Neural cell (in vitro differentiated cells): ENCODE results near the gene NHERF2. TPM values are rescaled to one million over a fixed set of nuclear protein-coding genes. Genes with fewer than 3 reads are reported as not detected.

Experiments used
- H2AFZ ChIP-seq: fragments of 200-600, 300-800 bp; sonication (generic), shearing (Covaris generic); 2 replicates; pipeline ENCODE4 v1.6.0; 2014; ENCODE audit warnings: low read depth, mild to moderate bottlenecking, antibody characterized with exemption, low read length, moderate library complexity
- H3F3A ChIP-seq: fragments of 200-600 bp; shearing (Covaris generic); 2 replicates; pipeline ENCODE4 v1.6.1; 2016; ENCODE audit warnings: mild to moderate bottlenecking, moderate library complexity, mixed read lengths, antibody characterized with exemption, low read length; ENCODE audit not compliant: insufficient read depth, poor library complexity, severe bottlenecking
- H3K27ac ChIP-seq: fragments of 200-600, 300-800 bp; sonication (generic), shearing (Covaris generic); 2 replicates; pipeline ENCODE4 v1.5.1; 2014; ENCODE audit warnings: mild to moderate bottlenecking, low read length, moderate library complexity
- H3K27me3 ChIP-seq: fragments of 300-800, 200-600 bp; sonication (generic), shearing (Covaris generic); 2 replicates; pipeline ENCODE4 v1.6.0; 2014; ENCODE audit warnings: mild to moderate bottlenecking, low read depth, low read length, moderate library complexity; ENCODE audit not compliant: insufficient read depth
- H3K36me3 ChIP-seq: fragments of 300-800, 200-600 bp; sonication (generic), shearing (Covaris generic); 2 replicates; pipeline ENCODE4 v1.5.1; 2014; ENCODE audit warnings: mild to moderate bottlenecking, antibody characterized with exemption, low read length, moderate library complexity; ENCODE audit not compliant: insufficient read depth
- H3K4me2 ChIP-seq: fragments of 300-800, 200-600 bp; sonication (generic), shearing (Covaris generic); 2 replicates; pipeline ENCODE4 v1.6.0; 2014; ENCODE audit warnings: mild to moderate bottlenecking, low read length
- H3K4me3 ChIP-seq: fragments of 300-800, 200-600 bp; sonication (generic), shearing (Covaris generic); 2 replicates; pipeline ENCODE4 v1.5.1; 2014; ENCODE audit warnings: mild to moderate bottlenecking, low read length, moderate library complexity
- H3K79me2 ChIP-seq: fragments of 200-600 bp; shearing (Covaris generic); replicated peaks from 2 replicates; pipeline ENCODE4 v1.6.0; 2014; ENCODE audit warnings: mild to moderate bottlenecking, low read length, moderate library complexity; ENCODE audit not compliant: insufficient read depth
- H3K9ac ChIP-seq: fragments of 300-800, 200-600 bp; sonication (generic), shearing (Covaris generic); 2 replicates; pipeline ENCODE4 v1.6.1; 2016; ENCODE audit warnings: mild to moderate bottlenecking, low read length, mixed read lengths
- H3K9me2 ChIP-seq: fragments of 200-600 bp; shearing (Covaris generic); 2 replicates; pipeline ENCODE4 v1.6.1; 2016; ENCODE audit warnings: mild to moderate bottlenecking, low read length, mixed read lengths; ENCODE audit not compliant: insufficient read depth
- H3K9me3 ChIP-seq: fragments of 200-600, 300-800 bp; sonication (generic), shearing (Covaris generic); 2 replicates; pipeline ENCODE4 v1.6.1; 2016; ENCODE audit warnings: mild to moderate bottlenecking, mixed run types, low read length, moderate library complexity, mixed read lengths
- H4K20me1 ChIP-seq: fragments of 200-600 bp; shearing (Covaris generic); 2 replicates; pipeline ENCODE4 v1.6.1; 2016; ENCODE audit warnings: mild to moderate bottlenecking, mixed run types; ENCODE audit not compliant: insufficient read depth
- EP300 ChIP-seq: fragments of 450-650 bp; conservative IDR thresholded peaks from 2 replicates; pipeline ENCODE4 v1.6.1; 2014; ENCODE audit warnings: antibody characterized with exemption, mild to moderate bottlenecking, moderate library complexity; ENCODE audit not compliant: poor library complexity, severe bottlenecking
- EZH2 ChIP-seq: fragments of 200-600, 300-800 bp; shearing (Covaris generic), sonication (generic); IDR thresholded peaks from 2 replicates; pipeline ENCODE4 v1.6.1; 2014; ENCODE audit warnings: antibody characterized with exemption, low read length, borderline replicate concordance, mild to moderate bottlenecking; ENCODE audit not compliant: insufficient read depth, poor library complexity, severe bottlenecking
- MXI1 ChIP-seq: fragments of 450-650 bp; conservative IDR thresholded peaks from 2 replicates; pipeline ENCODE4 v1.6.1; 2014; ENCODE audit warnings: antibody characterized with exemption, mild to moderate bottlenecking; ENCODE audit not compliant: poor library complexity, severe bottlenecking
- POLR2AphosphoS5 ChIP-seq: IDR thresholded peaks from 2 replicates; pipeline ENCODE4 v1.6.1; 2012
- RAD21 ChIP-seq: fragments of 450-650 bp; conservative IDR thresholded peaks from 2 replicates; pipeline ENCODE4 v1.6.1; 2014; ENCODE audit warnings: antibody characterized with exemption, mild to moderate bottlenecking, moderate library complexity
- REST ChIP-seq: IDR thresholded peaks from 2 replicates; pipeline ENCODE4 v1.6.1; 2012; ENCODE audit warnings: borderline replicate concordance
- SMC3 ChIP-seq: fragments of 450-650 bp; conservative IDR thresholded peaks from 2 replicates; pipeline ENCODE4 v1.6.1; 2014; ENCODE audit warnings: antibody characterized with exemption, mild to moderate bottlenecking, moderate library complexity; ENCODE audit not compliant: poor library complexity
- TAF1 ChIP-seq: IDR thresholded peaks from 2 replicates; pipeline ENCODE4 v1.6.1; 2012; ENCODE audit warnings: low read depth
- polyA plus RNA-seq: library from polyadenylated mRNA; depleted of rRNA; stranded (reverse); fragments of >200 nt; gene quantifications from 2 replicates; pipeline ENCODE4 v1.2.3, GENCODE V29; 2014
- TF ChIP-seq, protein P1 (sequence below): fragments of 450-650 bp; IDR thresholded peaks from 2 replicates; pipeline ENCODE4 v1.5.1; 2014; ENCODE audit warnings: antibody characterized with exemption, mild to moderate bottlenecking, moderate library complexity; ENCODE audit not compliant: poor library complexity, severe bottlenecking

NHERF2 gene
- polyA plus RNA-seq, 1 donor from 2014 or later = 3.4 TPM

DNA sequence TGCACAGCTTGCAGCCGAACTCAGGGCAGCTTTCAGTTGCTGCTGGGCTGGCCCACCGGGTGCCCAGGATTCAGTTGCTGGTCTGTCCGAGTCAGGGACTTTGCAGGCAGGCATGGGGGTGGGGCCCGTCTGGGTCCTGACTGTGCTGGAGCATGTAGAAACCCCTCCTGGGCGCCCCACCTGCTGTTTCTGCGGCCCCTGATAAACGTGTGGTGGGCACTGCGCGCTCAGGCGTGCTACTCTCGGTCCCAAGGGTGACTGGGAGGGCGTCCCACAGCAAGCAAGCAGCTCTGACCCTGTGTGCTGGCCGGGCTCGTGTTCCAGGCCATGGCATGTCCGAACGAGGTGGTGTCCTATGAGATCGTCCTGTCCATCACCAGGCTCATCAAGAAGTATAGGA is 33.6 kb downstream of the NHERF2 start:
- no peak overlapping the region for H3K27ac ChIP-seq
- H3K79me2 ChIP-seq = no peaks in the 10 kb centered on the region
- no peak overlapping the region for H3K9ac ChIP-seq
- no peaks in the 10 kb centered on the region for H3K9me3 ChIP-seq
- H4K20me1 ChIP-seq = no peaks in the 10 kb centered on the region
- no peak overlapping the region for H2AFZ ChIP-seq
- H3F3A ChIP-seq = no peaks in the 10 kb centered on the region
- no peaks in the 10 kb centered on the region for H3K36me3 ChIP-seq
- no peak for TF ChIP-seq TAF1
- TF ChIP-seq RAD21 = no peak
- TF ChIP-seq SMC3 = no peak
- TF ChIP-seq, protein P1, sequence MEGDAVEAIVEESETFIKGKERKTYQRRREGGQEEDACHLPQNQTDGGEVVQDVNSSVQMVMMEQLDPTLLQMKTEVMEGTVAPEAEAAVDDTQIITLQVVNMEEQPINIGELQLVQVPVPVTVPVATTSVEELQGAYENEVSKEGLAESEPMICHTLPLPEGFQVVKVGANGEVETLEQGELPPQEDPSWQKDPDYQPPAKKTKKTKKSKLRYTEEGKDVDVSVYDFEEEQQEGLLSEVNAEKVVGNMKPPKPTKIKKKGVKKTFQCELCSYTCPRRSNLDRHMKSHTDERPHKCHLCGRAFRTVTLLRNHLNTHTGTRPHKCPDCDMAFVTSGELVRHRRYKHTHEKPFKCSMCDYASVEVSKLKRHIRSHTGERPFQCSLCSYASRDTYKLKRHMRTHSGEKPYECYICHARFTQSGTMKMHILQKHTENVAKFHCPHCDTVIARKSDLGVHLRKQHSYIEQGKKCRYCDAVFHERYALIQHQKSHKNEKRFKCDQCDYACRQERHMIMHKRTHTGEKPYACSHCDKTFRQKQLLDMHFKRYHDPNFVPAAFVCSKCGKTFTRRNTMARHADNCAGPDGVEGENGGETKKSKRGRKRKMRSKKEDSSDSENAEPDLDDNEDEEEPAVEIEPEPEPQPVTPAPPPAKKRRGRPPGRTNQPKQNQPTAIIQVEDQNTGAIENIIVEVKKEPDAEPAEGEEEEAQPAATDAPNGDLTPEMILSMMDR = no peak
- TF ChIP-seq EZH2 = no peak
- no peaks in the 10 kb centered on the region for H3K27me3 ChIP-seq
- H3K4me3 ChIP-seq = no peak overlapping the region
- H3K9me2 ChIP-seq = no peaks in the 10 kb centered on the region
- H3K4me2 ChIP-seq = no peak overlapping the region

DNA sequence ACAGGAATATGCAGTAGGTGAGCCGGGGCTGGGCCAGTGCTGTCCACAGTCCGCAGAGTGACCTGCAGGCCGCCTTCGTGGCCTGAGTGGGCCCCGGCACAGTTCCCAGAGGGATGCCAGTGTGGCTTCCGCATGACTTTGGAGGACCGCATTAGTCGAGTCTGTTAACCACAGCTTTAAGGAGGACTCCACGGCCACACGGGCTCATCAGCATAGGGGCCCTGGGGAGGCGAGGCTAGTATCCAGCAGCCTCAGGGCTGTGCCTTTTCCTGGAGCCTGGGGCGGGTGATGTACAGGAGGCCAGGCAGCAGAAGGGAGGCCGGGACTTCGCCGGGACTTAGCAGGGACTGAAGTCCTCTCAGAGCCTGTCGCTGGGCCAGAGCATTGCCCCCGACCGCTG is 34.3 kb downstream of the NHERF2 start:
- Histone ChIP-seq H3K79me2 (no peaks in the 10 kb centered on the region), H3K9me3 (no peaks in the 10 kb centered on the region), H3K4me2 (no peak overlapping the region), H3F3A (no peaks in the 10 kb centered on the region), H3K9ac (no peak overlapping the region), H3K27ac (no peak overlapping the region), H3K9me2 (no peaks in the 10 kb centered on the region), H2AFZ (no peak overlapping the region), H4K20me1 (no peaks in the 10 kb centered on the region), H3K4me3 (no peak overlapping the region), H3K36me3 (no peaks in the 10 kb centered on the region), H3K27me3 (no peaks in the 10 kb centered on the region)
- TF ChIP-seq REST (no peak), SMC3 (no peak), EZH2 (no peak), RAD21 (no peak), MXI1 (no peak), EP300 (no peak), POLR2AphosphoS5 (no peak), TAF1 (no peak)
- TF ChIP-seq, protein P1 = no peak
